Stimulated activated CD4-positive, alpha-beta T cell treated with anti-CD3 and anti-CD28 coated beads, Interleukin-1b, Interleukin-23, amount 100 ng/mL, for 4 hours (primary cell): ENCODE data around the gene TIPARP.

Source experiments
- DNase-seq, 2 donors: peaks; one replicate each; pipeline ENCODE4 v3.0.0-alpha.2; 2020; ENCODE audit warnings: low read depth in 2 of 2

Gene TIPARP

GRCh38 chr3:156675830-156676767, 1.7 kb downstream of the TIPARP start:
- DNase-seq: no peak

GRCh38 chr3:156676768-156677479, 2.5 kb downstream of the TIPARP start:
- peak in 1 of 2 donors; percentile 7 for DNase-seq

- no peak for DNase-seq
Observed at GRCh38 chr3:156677536-156677935, 3.1 kb downstream of the TIPARP start.

- DNase-seq: no peak
Observed at GRCh38 chr3:156678197-156678596, 3.8 kb downstream of the TIPARP start.

- no peak for DNase-seq
Observed at GRCh38 chr3:156680243-156680914, 6.0 kb downstream of the TIPARP start.

- DNase-seq: no peak
Observed at GRCh38 chr3:156681002-156681401, 6.6 kb downstream of the TIPARP start.

GRCh38 chr3:156682501-156682900, 8.1 kb downstream of the TIPARP start:
- no peak for DNase-seq

GRCh38 chr3:156682963-156683362, 8.6 kb downstream of the TIPARP start:
- DNase-seq: no peak

GRCh38 chr3:156685198-156685597, 10.8 kb downstream of the TIPARP start:
- no peak for DNase-seq

- DNase-seq: no peak
Observed at GRCh38 chr3:156685752-156686151, 11.4 kb downstream of the TIPARP start.

- DNase-seq: no peak
Observed at GRCh38 chr3:156687023-156687422, 12.6 kb downstream of the TIPARP start.

- no peak for DNase-seq
Observed at GRCh38 chr3:156688632-156689452, 14.5 kb downstream of the TIPARP start.

GRCh38 chr3:156689608-156690007, 15.2 kb downstream of the TIPARP start:
- no peak for DNase-seq

GRCh38 chr3:156691920-156692319, 17.5 kb downstream of the TIPARP start:
- DNase-seq: no peak

GRCh38 chr3:156693166-156693565, 18.8 kb downstream of the TIPARP start:
- no peak for DNase-seq

GRCh38 chr3:156694536-156694935, 20.1 kb downstream of the TIPARP start:
- DNase-seq: no peak

- no peak for DNase-seq
Observed at GRCh38 chr3:156702367-156702766, 28.0 kb downstream of the TIPARP start.

GRCh38 chr3:156704370-156705036, 30.1 kb downstream of the TIPARP start:
- no peak for DNase-seq

GRCh38 chr3:156705761-156706616, 31.6 kb downstream of the TIPARP start:
- no peak for DNase-seq

GRCh38 chr3:156707588-156707987, 33.2 kb downstream of the TIPARP start:
- no peak for DNase-seq
